ENCODE results near the gene CAB39L. TPM values are rescaled to one million over a fixed set of nuclear protein-coding genes. Genes with fewer than 3 reads are reported as not detected.
"Not testable (repeated sequence)": the region's sequence is repeated elsewhere in the genome, so short reads cannot be mapped to it uniquely, and the experiment has no call there.

The CAB39L gene
- total RNA-seq, 2 donors from 2014 or later, result 5.1 to 13.8 TPM

DNA sequence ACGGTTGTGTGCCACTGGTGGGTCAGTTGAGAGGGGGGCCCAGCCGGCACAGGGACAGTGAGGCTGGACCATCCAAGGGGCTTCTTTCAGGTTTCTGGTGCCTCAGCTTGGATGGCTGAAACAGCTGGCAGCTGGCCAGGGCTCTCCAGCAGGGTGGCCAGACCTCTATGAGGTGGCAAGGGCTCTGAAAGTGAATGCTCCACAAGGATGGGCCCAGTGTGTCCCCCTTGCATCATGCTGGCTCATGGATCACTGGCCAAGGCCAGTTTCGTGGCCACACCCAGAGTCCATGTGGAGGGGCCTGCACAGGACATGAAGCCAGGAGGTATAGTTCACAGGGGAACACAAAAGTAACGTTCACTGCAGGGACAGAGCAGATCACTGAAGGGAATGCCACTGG lies 146.5 kb downstream of the CAB39L start:
- no peaks in the 10 kb centered on the region for H3K36me3 Mint-ChIP-seq (ENCODE audit: low read depth)
- ATAC-seq (replicated peaks), result no peak
- no peak overlapping the region for H3K4me3 Mint-ChIP-seq
- H3K4me1 Mint-ChIP-seq, result peaks cover 16% of the 10 kb centered on the region
- no peaks in the 10 kb centered on the region for H3K9me3 Mint-ChIP-seq
- no peak overlapping the region for H3K27ac Mint-ChIP-seq
- H3K27me3 Mint-ChIP-seq, result no peaks in the 10 kb centered on the region

DNA sequence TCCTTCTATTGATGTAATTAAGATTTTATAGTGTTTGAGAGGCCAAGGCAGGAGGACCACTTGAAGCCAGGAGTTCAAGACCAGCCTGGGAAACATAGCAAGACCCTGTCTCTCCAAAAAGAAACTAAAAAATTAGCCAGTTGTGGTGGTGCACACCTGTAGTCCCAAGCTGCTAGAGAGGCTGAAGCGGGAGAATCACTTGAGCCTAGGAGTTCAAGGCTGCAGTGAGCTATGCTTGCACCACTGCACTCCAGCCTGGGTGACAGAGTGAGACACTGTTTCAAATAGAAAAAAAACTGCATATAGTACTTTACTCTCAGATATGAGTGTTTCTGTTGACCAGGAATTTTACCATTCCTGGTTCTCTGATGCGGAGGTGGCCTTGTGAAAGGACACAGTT lies 147.2 kb downstream of the CAB39L start:
- no peak overlapping the region for H3K4me3 Mint-ChIP-seq
- H3K4me1 Mint-ChIP-seq, result peaks cover 13% of the 10 kb centered on the region
- no peaks in the 10 kb centered on the region for H3K36me3 Mint-ChIP-seq (ENCODE audit: low read depth)
- H3K27me3 Mint-ChIP-seq, result no peaks in the 10 kb centered on the region
- H3K27ac Mint-ChIP-seq, result no peak overlapping the region
- H3K9me3 Mint-ChIP-seq, result no peaks in the 10 kb centered on the region
- no peak for ATAC-seq (replicated peaks)

DNA sequence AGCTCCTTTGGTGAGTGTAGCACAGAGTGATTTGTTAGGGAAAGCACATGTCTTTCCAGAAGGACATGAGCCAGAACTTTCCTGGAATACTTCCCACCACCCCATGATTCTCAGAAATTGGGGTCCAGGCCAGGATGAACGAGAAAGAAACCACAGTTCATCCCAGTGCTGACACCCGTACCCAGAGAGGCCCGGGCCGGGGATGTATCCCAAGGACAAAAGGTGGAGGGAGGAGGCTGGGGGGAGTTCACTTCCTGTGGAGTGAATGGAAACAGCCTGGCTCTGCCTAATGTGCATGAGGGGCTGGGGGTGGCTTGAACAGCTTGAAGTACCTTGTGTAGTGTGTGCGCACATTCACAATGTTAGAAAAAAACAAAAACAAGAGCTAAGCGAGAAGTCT lies 148.6 kb downstream of the CAB39L start:
- Mint-ChIP-seq H3K4me3 (no peak overlapping the region), H3K27ac (no peak overlapping the region), H3K36me3 (ENCODE audit: low read depth) (peaks cover 9% of the 10 kb centered on the region), H3K27me3 (no peaks in the 10 kb centered on the region), H3K9me3 (no peaks in the 10 kb centered on the region), H3K4me1 (peaks cover 7% of the 10 kb centered on the region)
- no peak for ATAC-seq (replicated peaks)

DNA sequence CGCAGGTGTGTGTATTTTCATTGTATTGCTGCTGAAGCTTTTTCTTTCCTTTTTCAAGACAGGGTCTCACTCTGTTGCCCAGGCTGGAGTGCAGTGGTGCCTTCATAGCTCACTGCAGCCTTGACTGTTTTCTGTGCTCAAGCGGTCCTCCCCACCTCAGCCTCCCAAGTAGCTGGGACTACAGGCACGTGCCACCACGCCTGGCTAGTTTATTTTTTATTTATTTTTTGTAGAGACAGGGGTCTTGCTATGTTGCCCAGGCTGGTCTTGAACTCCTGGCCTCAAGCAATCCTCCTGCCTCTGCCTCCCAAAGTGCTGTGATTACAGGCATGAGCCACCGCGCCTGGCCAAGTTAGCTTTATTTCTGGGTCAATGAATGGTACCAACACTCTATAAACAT lies 149.1 kb downstream of the CAB39L start:
- not testable (repeated sequence) for H3K4me3 Mint-ChIP-seq; H3K36me3 Mint-ChIP-seq (ENCODE audit: low read depth)

DNA sequence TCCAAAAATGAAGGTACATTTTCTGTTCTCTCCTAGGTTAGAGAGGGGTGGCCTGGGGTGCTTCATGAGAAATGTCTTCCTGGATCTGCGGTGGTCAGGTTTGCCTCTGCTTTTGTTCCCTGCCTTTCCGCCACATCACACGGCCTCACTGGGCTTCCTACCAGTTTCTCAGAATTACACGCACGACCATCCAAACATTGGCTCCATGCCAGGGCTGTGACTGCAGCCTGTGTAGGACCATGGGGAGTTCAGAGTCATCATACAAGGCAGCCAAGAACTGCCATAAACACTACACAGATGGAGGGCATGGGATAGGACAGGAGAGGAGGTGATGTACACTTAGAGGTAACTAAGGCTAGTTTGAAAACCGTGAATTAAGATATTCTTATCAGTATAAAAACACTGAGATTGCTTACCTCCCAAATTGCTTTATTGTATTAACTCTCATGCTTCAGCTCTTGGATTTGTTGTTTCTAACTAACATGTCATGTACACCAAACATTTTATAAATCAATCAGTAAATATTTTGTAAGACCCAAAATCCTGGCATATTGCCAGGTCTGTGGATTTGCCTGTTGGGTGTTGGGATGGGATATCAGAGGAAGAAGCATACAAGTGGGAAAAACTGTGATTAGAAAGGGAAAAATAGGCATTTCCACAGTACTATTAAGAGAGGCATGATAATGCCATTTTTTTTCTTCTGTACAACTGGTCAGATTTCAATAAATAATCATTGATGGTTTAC lies 150.9 kb downstream of the CAB39L start:
- Mint-ChIP-seq H3K4me1 (peaks cover 7% of the 10 kb centered on the region), H3K27me3 (no peaks in the 10 kb centered on the region), H3K27ac (peak overlapping the region; percentile 81), H3K4me3 (peak overlapping the region; percentile 36), H3K9me3 (no peaks in the 10 kb centered on the region), H3K36me3 (ENCODE audit: low read depth) (peaks cover 15% of the 10 kb centered on the region)
- peak; percentile 81 for ATAC-seq (replicated peaks)

More for the DNA sequence above, 149.1 kb downstream of the CAB39L start:
- not testable (repeated sequence) for H3K27me3 Mint-ChIP-seq; H3K4me1 Mint-ChIP-seq; ATAC-seq (replicated peaks); H3K27ac Mint-ChIP-seq; H3K9me3 Mint-ChIP-seq

DNA sequence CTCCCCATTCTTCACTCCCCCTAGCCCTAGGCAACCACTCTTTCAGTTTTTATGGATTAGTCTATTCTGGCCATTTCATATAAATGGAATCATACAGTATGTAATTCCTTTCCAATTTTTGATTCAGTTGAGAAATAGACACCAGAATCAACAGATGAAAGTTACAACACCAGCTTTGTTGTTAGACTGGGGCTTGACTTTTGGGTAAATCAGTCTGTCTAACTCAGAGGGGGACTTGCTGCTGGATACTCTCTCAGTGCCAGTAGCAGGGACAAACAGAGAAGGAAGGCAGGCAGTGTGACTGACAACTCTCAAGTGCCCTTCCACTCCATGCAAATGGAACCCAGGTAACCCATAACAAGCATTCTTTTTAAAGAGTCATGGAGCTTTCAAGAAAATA lies 155.4 kb downstream of the CAB39L start:
- Mint-ChIP-seq H3K4me3 (no peak overlapping the region), H3K9me3 (no peaks in the 10 kb centered on the region), H3K27me3 (no peaks in the 10 kb centered on the region), H3K27ac (no peak overlapping the region), H3K36me3 (ENCODE audit: low read depth) (peaks cover 39% of the 10 kb centered on the region), H3K4me1 (peaks cover 7% of the 10 kb centered on the region)
- ATAC-seq (replicated peaks), result no peak

DNA sequence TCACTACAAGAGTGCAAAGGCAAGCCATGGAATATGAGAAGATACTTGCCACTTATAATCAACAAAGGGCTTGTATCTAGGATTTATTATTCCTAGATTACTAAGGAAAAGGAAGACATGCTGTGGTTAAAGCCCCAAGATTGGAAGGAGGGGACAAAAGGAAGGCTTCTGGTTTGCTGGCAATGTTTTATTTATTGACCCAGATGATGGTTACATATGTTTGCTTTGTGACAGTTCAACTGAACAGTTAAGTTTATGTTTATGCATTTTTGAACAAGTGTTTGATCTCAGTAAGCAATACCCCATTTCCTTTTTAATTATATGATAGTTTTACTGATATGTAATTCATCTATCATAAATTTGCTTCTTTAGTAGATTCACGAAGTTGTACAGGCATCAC lies 155.9 kb downstream of the CAB39L start:
- no peaks in the 10 kb centered on the region for H3K27me3 Mint-ChIP-seq
- ATAC-seq (replicated peaks), result no peak
- H3K9me3 Mint-ChIP-seq, result no peaks in the 10 kb centered on the region
- no peak overlapping the region for H3K4me3 Mint-ChIP-seq
- H3K27ac Mint-ChIP-seq, result no peak overlapping the region
- peaks cover 39% of the 10 kb centered on the region for H3K36me3 Mint-ChIP-seq (ENCODE audit: low read depth)
- peaks cover 6% of the 10 kb centered on the region for H3K4me1 Mint-ChIP-seq

DNA sequence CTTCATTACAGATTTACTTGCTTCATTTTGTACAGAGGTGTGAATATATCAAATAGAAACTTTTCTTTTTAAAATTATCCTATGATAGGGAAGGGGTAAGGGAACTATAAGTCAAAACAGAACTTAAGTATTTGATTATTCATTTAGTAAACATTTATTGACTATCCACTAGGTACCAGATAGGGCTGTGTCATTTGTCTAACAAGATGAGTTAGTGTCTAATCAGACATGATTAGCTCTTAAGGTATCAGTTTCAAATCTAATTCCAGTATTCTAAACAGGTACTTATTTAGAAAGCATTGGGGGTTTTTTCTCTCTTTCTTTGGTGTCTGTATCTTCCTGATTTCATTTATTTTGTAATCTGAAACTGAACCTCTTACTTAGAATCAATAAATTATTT lies 164.0 kb downstream of the CAB39L start:
- ATAC-seq (replicated peaks), result peak; percentile 53
- H3K4me1 Mint-ChIP-seq, result no peaks in the 10 kb centered on the region
- H3K4me3 Mint-ChIP-seq, result no peak overlapping the region
- peaks cover 40% of the 10 kb centered on the region for H3K36me3 Mint-ChIP-seq (ENCODE audit: low read depth)
- peak overlapping the region; percentile 3 for H3K27ac Mint-ChIP-seq
- no peaks in the 10 kb centered on the region for H3K27me3 Mint-ChIP-seq
- no peaks in the 10 kb centered on the region for H3K9me3 Mint-ChIP-seq

DNA sequence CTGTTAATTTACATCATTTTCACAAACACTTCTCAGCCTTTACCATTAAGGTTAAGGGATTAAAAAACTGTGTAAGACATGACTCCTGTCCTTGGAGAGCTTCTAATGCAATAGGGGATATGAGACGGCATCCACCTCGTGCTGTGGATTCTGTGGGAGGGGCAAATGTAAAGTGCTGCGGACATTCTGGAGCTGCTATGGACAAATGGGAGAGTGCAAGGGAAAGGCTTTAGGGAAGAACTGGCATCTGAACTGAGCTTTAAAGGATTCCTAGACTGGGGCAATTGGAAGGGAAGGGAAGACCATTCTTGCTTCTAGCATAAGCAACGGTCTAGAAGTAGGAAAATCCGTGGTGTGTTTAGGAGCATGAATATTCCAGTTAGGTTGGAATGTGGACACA lies 164.8 kb downstream of the CAB39L start:
- no peaks in the 10 kb centered on the region for H3K4me1 Mint-ChIP-seq
- H3K9me3 Mint-ChIP-seq, result no peaks in the 10 kb centered on the region
- H3K27me3 Mint-ChIP-seq, result no peaks in the 10 kb centered on the region
- no peak overlapping the region for H3K4me3 Mint-ChIP-seq
- no peak for ATAC-seq (replicated peaks)
- H3K36me3 Mint-ChIP-seq (ENCODE audit: low read depth), result peaks cover 35% of the 10 kb centered on the region
- peak overlapping the region; percentile 3 for H3K27ac Mint-ChIP-seq

DNA sequence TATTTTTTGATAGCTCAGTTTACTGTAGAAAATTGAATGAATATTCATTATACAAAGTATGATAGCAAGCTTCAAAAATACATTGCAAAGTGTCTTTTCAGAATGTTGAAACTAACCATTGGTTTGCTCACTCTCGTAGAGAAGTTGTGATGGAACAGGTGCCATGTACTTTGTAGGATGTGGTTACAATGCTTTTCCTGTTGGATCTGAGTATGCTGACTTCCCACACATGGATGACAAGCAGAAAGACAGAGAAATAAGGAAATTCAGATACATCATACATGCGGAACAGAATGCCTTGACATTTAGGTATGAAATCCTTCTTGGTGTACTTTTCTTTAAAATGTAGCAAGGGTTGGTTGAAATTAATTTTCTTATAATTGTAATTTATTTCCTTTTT lies 165.7 kb downstream of the CAB39L start:
- H3K27me3 Mint-ChIP-seq, result no peaks in the 10 kb centered on the region
- H3K4me1 Mint-ChIP-seq, result no peaks in the 10 kb centered on the region
- no peak overlapping the region for H3K27ac Mint-ChIP-seq
- H3K9me3 Mint-ChIP-seq, result no peaks in the 10 kb centered on the region
- no peak overlapping the region for H3K4me3 Mint-ChIP-seq
- ATAC-seq (replicated peaks), result no peak
- peaks cover 35% of the 10 kb centered on the region for H3K36me3 Mint-ChIP-seq (ENCODE audit: low read depth)

DNA sequence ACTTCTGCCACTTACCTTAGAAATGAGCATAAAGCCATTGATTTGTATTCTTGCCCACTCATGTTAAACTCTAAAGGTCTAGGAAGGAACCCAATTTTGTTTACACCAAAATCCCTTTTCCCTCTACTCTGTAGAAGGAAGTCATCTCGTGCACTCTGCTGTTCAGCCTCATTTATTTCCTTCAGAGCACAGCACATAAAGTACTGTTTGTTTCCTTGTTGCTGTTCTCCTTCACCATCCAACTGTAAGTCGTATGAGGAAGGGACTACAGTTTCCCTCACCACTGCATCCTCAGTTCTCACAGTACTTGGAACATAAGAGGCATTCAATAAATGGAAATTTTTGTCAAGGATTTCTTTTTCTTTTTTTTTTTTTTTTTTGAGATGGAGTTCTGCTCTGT lies 171.6 kb downstream of the CAB39L start:
- Mint-ChIP-seq H3K4me1 (no peaks in the 10 kb centered on the region), H3K4me3 (no peak overlapping the region), H3K27me3 (no peaks in the 10 kb centered on the region), H3K9me3 (no peaks in the 10 kb centered on the region), H3K36me3 (ENCODE audit: low read depth) (peaks cover 18% of the 10 kb centered on the region), H3K27ac (no peak overlapping the region)
- no peak for ATAC-seq (replicated peaks)

DNA sequence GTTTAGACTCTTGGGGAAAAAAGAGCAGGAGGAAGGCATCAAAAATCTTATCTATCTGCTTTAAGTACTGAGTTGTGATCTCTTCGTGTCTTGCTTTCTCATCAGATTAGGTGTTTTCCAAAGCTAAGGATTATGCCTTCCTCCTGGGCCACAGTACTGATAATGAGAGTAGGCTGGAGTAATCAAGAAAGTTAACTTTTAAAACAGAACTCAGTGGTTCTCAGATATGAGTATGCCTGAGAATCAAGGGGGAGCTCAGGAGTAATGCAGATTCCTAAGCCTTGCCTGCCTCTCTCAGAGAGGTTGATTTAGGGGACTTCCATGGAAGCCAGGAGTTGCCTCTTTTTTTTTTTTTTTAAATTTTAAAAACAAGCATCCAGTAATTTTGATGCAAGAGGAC lies 172.6 kb downstream of the CAB39L start:
- Mint-ChIP-seq H3K4me1 (no peaks in the 10 kb centered on the region), H3K4me3 (no peak overlapping the region), H3K9me3 (no peaks in the 10 kb centered on the region), H3K27ac (no peak overlapping the region), H3K27me3 (no peaks in the 10 kb centered on the region), H3K36me3 (ENCODE audit: low read depth) (peaks cover 28% of the 10 kb centered on the region)
- peak; percentile 95 for ATAC-seq (replicated peaks)

DNA sequence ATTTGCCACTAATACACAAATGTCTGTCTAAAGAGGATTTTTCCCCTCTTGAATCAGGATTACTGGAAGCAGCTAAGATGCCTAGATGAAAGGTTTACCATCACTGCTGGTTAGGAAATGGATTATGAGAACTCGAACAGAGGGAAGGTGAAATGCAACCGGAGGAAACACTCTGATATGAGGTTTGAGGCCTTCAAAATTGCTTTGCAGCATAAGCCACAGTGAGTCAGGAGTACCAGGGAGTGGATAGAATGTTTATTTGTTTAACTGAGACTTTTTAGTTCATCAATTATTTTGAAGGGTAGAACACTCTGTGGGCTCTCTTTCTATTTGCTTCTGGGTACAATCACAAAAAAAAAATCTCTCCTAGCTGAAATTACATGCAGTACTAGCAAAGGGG lies 178.0 kb downstream of the CAB39L start:
- H3K9me3 Mint-ChIP-seq, result no peaks in the 10 kb centered on the region
- no peak for ATAC-seq (replicated peaks)
- H3K36me3 Mint-ChIP-seq (ENCODE audit: low read depth), result peaks cover 53% of the 10 kb centered on the region
- no peaks in the 10 kb centered on the region for H3K4me1 Mint-ChIP-seq
- no peak overlapping the region for H3K4me3 Mint-ChIP-seq
- H3K27ac Mint-ChIP-seq, result no peak overlapping the region
- no peaks in the 10 kb centered on the region for H3K27me3 Mint-ChIP-seq

DNA sequence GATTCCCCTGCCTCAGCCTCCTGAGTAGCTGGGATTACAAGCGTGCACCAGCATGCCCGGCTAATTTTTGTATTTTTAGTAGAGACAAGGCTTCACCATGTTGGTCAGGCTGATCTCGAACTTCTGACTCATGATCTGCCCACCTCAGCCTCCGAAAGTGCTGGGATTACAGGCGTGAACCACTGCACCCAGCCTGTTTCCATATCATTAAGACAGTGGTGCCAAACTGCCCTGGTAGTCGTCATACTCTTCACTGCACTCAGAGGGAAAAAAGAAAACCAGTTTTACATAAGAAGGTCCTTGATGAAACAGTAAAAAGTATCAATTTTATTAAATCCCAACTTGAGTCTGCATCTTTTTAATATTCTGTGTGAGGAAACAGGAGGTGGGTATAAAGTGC lies 181.2 kb downstream of the CAB39L start:
- peaks cover 56% of the 10 kb centered on the region for H3K36me3 Mint-ChIP-seq (ENCODE audit: low read depth)
- ATAC-seq (replicated peaks), result no peak
- no peak overlapping the region for H3K4me3 Mint-ChIP-seq
- no peaks in the 10 kb centered on the region for H3K9me3 Mint-ChIP-seq
- H3K27me3 Mint-ChIP-seq, result no peaks in the 10 kb centered on the region
- H3K27ac Mint-ChIP-seq, result no peak overlapping the region
- peaks cover 5% of the 10 kb centered on the region for H3K4me1 Mint-ChIP-seq

DNA sequence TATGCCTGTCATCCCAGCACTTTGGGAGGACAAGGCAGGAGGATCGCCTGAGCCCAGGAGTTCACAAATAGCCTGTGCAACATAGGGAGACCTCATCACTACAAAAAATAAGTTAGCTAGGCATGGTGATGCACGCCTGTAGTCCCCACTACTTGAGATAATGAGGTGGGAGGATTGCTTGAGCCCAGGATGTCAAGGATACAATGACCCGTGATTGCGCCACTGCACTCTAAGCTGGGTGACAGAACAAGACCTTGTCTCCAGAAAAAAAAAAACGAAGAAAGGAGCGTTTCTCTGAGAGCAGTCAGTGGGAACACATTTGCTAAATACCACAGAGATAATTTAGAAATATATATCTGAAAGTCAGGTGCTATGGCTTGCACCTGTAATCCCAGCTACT lies 184.3 kb downstream of the CAB39L start:
- Mint-ChIP-seq H3K9me3 (no peaks in the 10 kb centered on the region), H3K36me3 (ENCODE audit: low read depth) (peaks cover 66% of the 10 kb centered on the region), H3K27ac (no peak overlapping the region), H3K27me3 (no peaks in the 10 kb centered on the region), H3K4me1 (peaks cover 13% of the 10 kb centered on the region), H3K4me3 (no peak overlapping the region)
- no peak for ATAC-seq (replicated peaks)
